ENCODE data around the gene SMS.

DNA sequence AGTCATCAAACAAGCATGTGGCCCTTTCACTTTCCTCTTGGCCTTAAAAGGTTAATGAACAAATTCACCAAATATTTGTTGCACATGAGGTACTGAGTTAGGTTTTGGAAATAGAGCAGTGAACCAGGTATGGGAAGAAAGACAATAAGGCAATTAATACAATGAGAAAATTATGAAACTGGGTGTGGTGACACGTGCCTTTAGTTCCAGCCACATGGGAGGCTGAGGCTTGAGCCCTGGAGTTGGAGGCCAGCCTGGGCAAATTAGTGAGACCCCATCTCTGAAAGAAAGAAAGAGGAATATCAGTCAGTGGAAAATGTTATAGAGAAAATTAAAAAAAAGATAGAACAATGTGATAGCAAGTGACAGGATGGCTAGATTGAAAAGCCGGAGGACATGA is 99.7 kb downstream of the SMS start:
- no peak for TF ChIP-seq POLR2A (IDR thresholded peaks at IDR 0.05)
- no peak for TF ChIP-seq CTCF (IDR thresholded peaks at IDR 0.05)

All from uterus (tissue), 2 donors.